ENCODE results near the gene MAML1.

GRCh38 chr5:179730356-179730755 lies 2.3 kb upstream of the MAML1 start:
- no peak for TF ChIP-seq CTCF (IDR thresholded peaks at IDR 0.05)
- no peak for TF ChIP-seq POLR2A (IDR thresholded peaks at IDR 0.05)
